Neural progenitor cell (in vitro differentiated cells): ENCODE measurements around the gene MSI2. TPM values are rescaled to one million over a fixed set of nuclear protein-coding genes. Genes with fewer than 3 reads are reported as not detected.

Experiments used
- DNase-seq: peaks from one replicate; pipeline ENCODE4 v3.0.0-alpha.2; 2016; ENCODE audit warnings: low spot score
- H2AFZ ChIP-seq: fragments of 200-600 bp; sonication (generic); replicated peaks from 2 replicates; pipeline ENCODE4 v1.6.1; 2016; ENCODE audit warnings: antibody characterized with exemption
- H3F3A ChIP-seq: fragments of 200-600 bp; sonication (generic); 2 replicates; pipeline ENCODE4 v1.6.1; 2016; ENCODE audit warnings: antibody characterized with exemption, low read depth
- H3K27ac ChIP-seq: fragments of 200-600 bp; sonication (generic); 2 replicates; pipeline ENCODE4 v1.5.1; 2016; ENCODE audit warnings: mild to moderate bottlenecking
- H3K27me3 ChIP-seq: fragments of 200-600 bp; sonication (generic); 2 replicates; pipeline ENCODE4 v1.6.1; 2016; ENCODE audit warnings: mild to moderate bottlenecking, moderate library complexity
- H3K36me3 ChIP-seq: fragments of 200-600 bp; sonication (generic); 2 replicates; pipeline ENCODE4 v1.5.1; 2016
- H3K4me1 ChIP-seq: fragments of 200-600 bp; sonication (generic); 2 replicates; pipeline ENCODE4 v1.6.1; 2016; ENCODE audit warnings: mixed run types
- H3K4me2 ChIP-seq: fragments of 200-600 bp; sonication (generic); 2 replicates; pipeline ENCODE4 v1.6.1; 2016
- H3K4me3 ChIP-seq: fragments of 200-600 bp; sonication (generic); 2 replicates; pipeline ENCODE4 v1.5.1; 2016
- H3K79me2 ChIP-seq: fragments of 200-600 bp; sonication (generic); 2 replicates; pipeline ENCODE4 v1.6.1; 2016; ENCODE audit warnings: low read depth
- H3K9ac ChIP-seq: fragments of 200-600 bp; sonication (generic); 2 replicates; pipeline ENCODE4 v1.6.1; 2016
- H3K9me3 ChIP-seq: fragments of 200-600 bp; sonication (generic); 2 replicates; pipeline ENCODE4 v1.5.1; 2016; ENCODE audit warnings: low read depth
- H4K20me1 ChIP-seq: fragments of 200-600 bp; sonication (generic); 2 replicates; pipeline ENCODE4 v1.6.1; 2016; ENCODE audit warnings: low read depth
- H3K27ac Mint-ChIP-seq: 3 replicates; pipeline ENCODE4 v1.8.0; 2021; ENCODE audit warnings: mixed read lengths
- H3K27me3 Mint-ChIP-seq: 2 replicates; pipeline ENCODE4 v1.8.0; 2022; ENCODE audit warnings: low read depth, mild to moderate bottlenecking, inconsistent platforms, moderate library complexity, mixed read lengths; ENCODE audit not compliant: insufficient read depth
- H3K36me3 Mint-ChIP-seq: 3 replicates; pipeline ENCODE4 v1.8.0; 2021; ENCODE audit warnings: mixed read lengths
- H3K4me1 Mint-ChIP-seq: 3 replicates; pipeline ENCODE4 v1.8.0; 2021; ENCODE audit warnings: mixed read lengths
- H3K4me3 Mint-ChIP-seq: 3 replicates; pipeline ENCODE4 v1.8.0; 2021; ENCODE audit warnings: mild to moderate bottlenecking, moderate library complexity, mixed read lengths
- H3K9me3 Mint-ChIP-seq: 3 replicates; pipeline ENCODE4 v1.8.0; 2020; ENCODE audit warnings: mixed read lengths
- EZH2 ChIP-seq: fragments of 200-600 bp; sonication (generic); IDR thresholded peaks from 2 replicates; pipeline ENCODE4 v1.6.1; 2017; ENCODE audit warnings: antibody characterized with exemption, mild to moderate bottlenecking, moderate library complexity
- EZH2phosphoT487 ChIP-seq: fragments of 200-600 bp; sonication (generic); IDR thresholded peaks from 2 replicates; pipeline ENCODE4 v1.6.1; 2017; ENCODE audit warnings: antibody characterized with exemption
- total RNA-seq: library from RNA; depleted of rRNA; stranded (reverse); fragments of >200 nt; gene quantifications from 2 replicates; pipeline ENCODE4 v1.2.3, GENCODE V29; 2015; ENCODE audit warnings: low replicate concordance
- TF ChIP-seq, protein P1 (sequence below): fragments of 200-600 bp; sonication (generic); IDR thresholded peaks from 2 replicates; pipeline ENCODE4 v1.5.1; 2017; ENCODE audit warnings: antibody characterized with exemption, mild to moderate bottlenecking

The MSI2 gene
- total RNA-seq, 1 donor from 2014 or later, result 96.9 TPM

DNA sequence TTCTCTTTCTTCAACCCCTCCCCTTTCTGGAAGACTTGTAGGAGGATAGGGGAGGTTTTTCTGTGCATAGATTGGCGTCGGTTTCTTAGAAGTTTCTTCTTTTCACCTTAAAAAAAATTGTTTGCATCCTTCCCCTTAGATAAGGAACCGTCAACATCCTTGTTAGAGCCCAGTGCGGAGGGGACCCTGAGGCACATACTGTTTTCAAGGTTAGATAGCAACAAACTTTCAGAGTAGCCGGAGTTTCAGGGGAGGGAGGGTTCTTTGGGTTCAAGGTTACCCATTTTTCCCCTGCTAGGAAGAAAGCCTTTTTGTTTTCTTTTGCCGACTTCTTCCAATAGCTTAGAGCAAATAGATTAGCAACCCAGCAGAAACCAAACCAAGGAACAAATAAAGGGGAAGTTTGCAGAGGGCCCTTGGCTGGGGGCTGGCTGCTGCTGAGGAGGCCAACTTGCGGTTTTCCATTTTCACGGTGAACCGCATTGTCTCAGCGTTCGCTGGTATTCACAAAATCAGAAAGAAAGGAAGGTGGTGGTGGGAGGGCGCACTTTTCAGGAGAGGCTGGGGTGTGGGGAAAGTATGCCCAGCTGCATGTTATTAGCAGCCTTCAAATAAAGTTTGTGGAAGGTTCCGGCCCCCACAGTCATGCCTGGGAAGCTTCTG is 28.8 kb downstream of the MSI2 start:
- H3K9me3 Mint-ChIP-seq, result no peaks in the 10 kb centered on the region
- H3K27ac ChIP-seq, result no peak overlapping the region
- H3K9me3 ChIP-seq, result no peaks in the 10 kb centered on the region
- H3K4me3 ChIP-seq, result no peak overlapping the region
- H3K36me3 Mint-ChIP-seq, result peaks cover 19% of the 10 kb centered on the region
- no peak overlapping the region for H3K9ac ChIP-seq
- H3K4me2 ChIP-seq, result peak overlapping the region; percentile 42
- no peaks in the 10 kb centered on the region for H3K27me3 ChIP-seq
- H3K27me3 Mint-ChIP-seq, result peaks cover 8% of the 10 kb centered on the region
- peaks cover 100% of the 10 kb centered on the region for H4K20me1 ChIP-seq
- H3K79me2 ChIP-seq, result peaks cover 100% of the 10 kb centered on the region
- peak; percentile 46 for DNase-seq
- peak overlapping the region; percentile 84 for H3K27ac Mint-ChIP-seq
- H3K4me3 Mint-ChIP-seq, result peak overlapping the region; percentile 59
- peaks cover 99% of the 10 kb centered on the region for H3K4me1 Mint-ChIP-seq
- H2AFZ ChIP-seq, result no peak overlapping the region
- H3K36me3 ChIP-seq, result no peaks in the 10 kb centered on the region
- TF ChIP-seq EZH2, result no peak
- no peak for TF ChIP-seq EZH2phosphoT487
- TF ChIP-seq, protein P1, sequence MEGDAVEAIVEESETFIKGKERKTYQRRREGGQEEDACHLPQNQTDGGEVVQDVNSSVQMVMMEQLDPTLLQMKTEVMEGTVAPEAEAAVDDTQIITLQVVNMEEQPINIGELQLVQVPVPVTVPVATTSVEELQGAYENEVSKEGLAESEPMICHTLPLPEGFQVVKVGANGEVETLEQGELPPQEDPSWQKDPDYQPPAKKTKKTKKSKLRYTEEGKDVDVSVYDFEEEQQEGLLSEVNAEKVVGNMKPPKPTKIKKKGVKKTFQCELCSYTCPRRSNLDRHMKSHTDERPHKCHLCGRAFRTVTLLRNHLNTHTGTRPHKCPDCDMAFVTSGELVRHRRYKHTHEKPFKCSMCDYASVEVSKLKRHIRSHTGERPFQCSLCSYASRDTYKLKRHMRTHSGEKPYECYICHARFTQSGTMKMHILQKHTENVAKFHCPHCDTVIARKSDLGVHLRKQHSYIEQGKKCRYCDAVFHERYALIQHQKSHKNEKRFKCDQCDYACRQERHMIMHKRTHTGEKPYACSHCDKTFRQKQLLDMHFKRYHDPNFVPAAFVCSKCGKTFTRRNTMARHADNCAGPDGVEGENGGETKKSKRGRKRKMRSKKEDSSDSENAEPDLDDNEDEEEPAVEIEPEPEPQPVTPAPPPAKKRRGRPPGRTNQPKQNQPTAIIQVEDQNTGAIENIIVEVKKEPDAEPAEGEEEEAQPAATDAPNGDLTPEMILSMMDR, result no peak
- H3F3A ChIP-seq, result peaks cover 43% of the 10 kb centered on the region
- peaks cover 85% of the 10 kb centered on the region for H3K4me1 ChIP-seq

DNA sequence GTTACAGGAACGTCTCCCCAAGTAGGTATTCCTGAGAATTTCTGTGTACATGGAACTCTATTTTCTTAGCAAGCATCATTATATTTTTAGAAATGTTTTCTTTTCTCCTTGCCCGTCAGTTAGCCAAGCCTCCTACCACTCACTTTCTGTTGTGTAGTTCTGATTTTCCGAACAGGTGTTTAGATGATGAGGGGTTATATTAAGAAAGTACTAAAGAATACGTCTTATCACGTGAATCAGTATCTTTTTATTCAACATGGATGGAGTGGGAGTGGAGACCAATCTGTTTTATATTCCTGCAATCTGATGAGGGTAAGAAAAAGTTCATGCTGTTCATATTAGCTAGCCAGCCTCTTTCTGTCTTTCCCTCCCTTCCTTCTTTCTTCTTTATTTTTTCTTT is 29.4 kb downstream of the MSI2 start:
- Histone ChIP-seq H4K20me1 (peaks cover 100% of the 10 kb centered on the region), H3K9me3 (no peaks in the 10 kb centered on the region), H3K27me3 (no peaks in the 10 kb centered on the region), H2AFZ (no peak overlapping the region), H3K27ac (no peak overlapping the region), H3K4me3 (no peak overlapping the region), H3K79me2 (peaks cover 100% of the 10 kb centered on the region), H3F3A (peaks cover 43% of the 10 kb centered on the region), H3K4me2 (peak overlapping the region; percentile 42), H3K9ac (no peak overlapping the region), H3K4me1 (peaks cover 85% of the 10 kb centered on the region), H3K36me3 (no peaks in the 10 kb centered on the region)
- H3K36me3 Mint-ChIP-seq, result peaks cover 16% of the 10 kb centered on the region
- H3K4me3 Mint-ChIP-seq, result peak overlapping the region; percentile 59
- H3K27ac Mint-ChIP-seq, result peak overlapping the region; percentile 84
- H3K4me1 Mint-ChIP-seq, result peaks cover 95% of the 10 kb centered on the region
- TF ChIP-seq, protein P1, result no peak
- TF ChIP-seq EZH2, result no peak
- TF ChIP-seq EZH2phosphoT487, result no peak
- no peak for DNase-seq
- no peaks in the 10 kb centered on the region for H3K9me3 Mint-ChIP-seq
- H3K27me3 Mint-ChIP-seq, result peaks cover 8% of the 10 kb centered on the region

DNA sequence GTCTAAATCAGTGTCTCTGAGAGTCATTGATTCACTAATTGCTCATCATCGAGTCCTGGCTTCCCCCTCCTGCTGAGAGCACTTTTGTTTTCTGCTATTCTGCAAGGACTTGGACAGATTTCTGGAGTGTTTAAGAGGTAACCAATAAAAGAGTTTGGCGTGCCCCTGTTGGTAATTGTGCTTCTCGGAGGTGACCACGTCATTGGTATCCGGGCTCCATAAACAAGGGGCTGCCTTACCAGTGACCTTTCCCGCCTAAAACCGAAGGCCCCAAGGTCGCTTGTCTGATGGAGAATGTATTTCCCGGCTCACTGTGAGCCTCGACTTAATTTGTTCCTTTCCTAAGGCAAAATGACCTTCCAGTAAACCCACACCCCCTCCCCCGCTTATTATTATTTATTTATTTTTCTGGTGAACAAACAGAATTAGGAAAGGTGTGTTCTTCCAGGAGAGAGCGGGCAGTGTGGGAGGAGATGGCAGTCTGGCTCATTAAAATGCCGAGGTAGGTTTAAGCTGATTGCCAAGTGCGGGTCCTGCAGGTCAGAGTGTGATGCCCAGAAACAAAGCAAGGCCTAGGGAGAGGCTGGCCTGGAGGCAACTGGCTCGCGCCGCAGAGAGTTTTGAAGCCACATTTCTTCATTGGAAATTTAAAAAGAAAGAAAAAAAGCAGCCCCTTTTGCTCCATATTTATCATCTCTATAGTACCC is 30.2 kb downstream of the MSI2 start:
- Histone ChIP-seq H3K27ac (no peak overlapping the region), H3K36me3 (no peaks in the 10 kb centered on the region), H3K4me3 (no peak overlapping the region), H3K9me3 (no peaks in the 10 kb centered on the region), H3K9ac (no peak overlapping the region), H3K27me3 (no peaks in the 10 kb centered on the region), H3K4me1 (peaks cover 86% of the 10 kb centered on the region), H3K79me2 (peaks cover 100% of the 10 kb centered on the region), H3F3A (peaks cover 43% of the 10 kb centered on the region), H4K20me1 (peaks cover 100% of the 10 kb centered on the region), H2AFZ (no peak overlapping the region), H3K4me2 (peak overlapping the region; percentile 42)
- no peaks in the 10 kb centered on the region for H3K9me3 Mint-ChIP-seq
- peak overlapping the region; percentile 59 for H3K4me3 Mint-ChIP-seq
- H3K36me3 Mint-ChIP-seq, result peaks cover 16% of the 10 kb centered on the region
- TF ChIP-seq EZH2phosphoT487 (no peak), EZH2 (no peak)
- TF ChIP-seq, protein P1, result no peak
- peak; percentile 69 for DNase-seq
- H3K4me1 Mint-ChIP-seq, result peaks cover 95% of the 10 kb centered on the region
- H3K27ac Mint-ChIP-seq, result peak overlapping the region; percentile 84
- peaks cover 8% of the 10 kb centered on the region for H3K27me3 Mint-ChIP-seq
